Hepatocyte (in vitro differentiated cells): ENCODE measurements around the gene METAP1. TPM values are rescaled to one million over a fixed set of nuclear protein-coding genes. Genes with fewer than 3 reads are reported as not detected.
A peak's percentile ranks its signal among the peaks of the same experiment; 100 is the strongest.
"Not testable (repeated sequence)": the region's sequence is repeated elsewhere in the genome, so short reads cannot be mapped to it uniquely, and the experiment has no call there.

Source experiments
- DNase-seq: peaks from one replicate; pipeline ENCODE4 v3.0.0-alpha.2; 2016; ENCODE audit warnings: low spot score
- H2AFZ ChIP-seq: fragments of 200-600 bp; sonication (generic); 2 replicates; pipeline ENCODE4 v1.6.0; 2016; ENCODE audit warnings: antibody characterized with exemption, mild to moderate bottlenecking
- H3K27ac ChIP-seq: fragments of 200-600 bp; sonication (generic); 2 replicates; pipeline ENCODE4 v1.5.1; 2016; ENCODE audit warnings: mild to moderate bottlenecking
- H3K27me3 ChIP-seq: fragments of 200-600 bp; sonication (generic); 2 replicates; pipeline ENCODE4 v1.6.1; 2016
- H3K36me3 ChIP-seq: fragments of 200-600 bp; sonication (generic); replicated peaks from 2 replicates; pipeline ENCODE4 v1.5.1; 2016; ENCODE audit warnings: low read depth; ENCODE audit not compliant: insufficient read depth
- H3K4me1 ChIP-seq: fragments of 200-600 bp; sonication (generic); 2 replicates; pipeline ENCODE4 v1.5.1; 2016; ENCODE audit warnings: mild to moderate bottlenecking, moderate library complexity; ENCODE audit not compliant: insufficient read depth
- H3K4me2 ChIP-seq: fragments of 200-600 bp; sonication (generic); 2 replicates; pipeline ENCODE4 v1.6.0; 2016
- H3K4me3 ChIP-seq: fragments of 200-600 bp; sonication (generic); 2 replicates; pipeline ENCODE4 v1.5.1; 2016; ENCODE audit warnings: mild to moderate bottlenecking
- H3K79me2 ChIP-seq: fragments of 200-600 bp; sonication (generic); 2 replicates; pipeline ENCODE4 v1.6.0; 2017; ENCODE audit warnings: mild to moderate bottlenecking
- H3K9me2 ChIP-seq: fragments of 200-600 bp; sonication (generic); replicated peaks from 2 replicates; pipeline ENCODE4 v1.6.0; 2017; ENCODE audit warnings: mild to moderate bottlenecking; ENCODE audit not compliant: insufficient read depth
- H3K9me3 ChIP-seq: fragments of 200-600 bp; sonication (generic); 2 replicates; pipeline ENCODE4 v1.5.1; 2016; ENCODE audit warnings: low read depth, mild to moderate bottlenecking
- H4K20me1 ChIP-seq: fragments of 200-600 bp; sonication (generic); 2 replicates; pipeline ENCODE4 v1.6.0; 2016; ENCODE audit warnings: mild to moderate bottlenecking; ENCODE audit not compliant: insufficient read depth, poor library complexity, severe bottlenecking
- CTCF ChIP-seq: fragments of 200-600 bp; sonication (generic); IDR thresholded peaks from 2 replicates; pipeline ENCODE4 v1.5.1; 2016; ENCODE audit warnings: antibody characterized with exemption, mild to moderate bottlenecking; ENCODE audit not compliant: poor library complexity
- EZH2 ChIP-seq: fragments of 200-600 bp; sonication (generic); IDR thresholded peaks from 2 replicates; pipeline ENCODE4 v1.6.1; 2016; ENCODE audit warnings: antibody characterized with exemption, mild to moderate bottlenecking, borderline replicate concordance
- EZH2phosphoT487 ChIP-seq: fragments of 200-600 bp; sonication (generic); IDR thresholded peaks from one replicate; pipeline ENCODE4 v1.6.1; 2018; ENCODE audit warnings: antibody characterized with exemption, mild to moderate bottlenecking, low read depth, moderate library complexity; ENCODE audit not compliant: unreplicated experiment, severe bottlenecking
- WGBS: methylation state at CpG from one replicate; pipeline ENCODE4 v1.1.6; 2016; ENCODE audit warnings: low lambda C conversion rate; ENCODE audit errors: missing lambda C conversion rate; 5-methylcytosine and 5-hydroxymethylcytosine counted together
- polyA plus RNA-seq: library from polyadenylated mRNA; unstranded; fragments of >200 nt; fragmentation: Nextera tagmentation; extraction: Ambion mirVana; gene quantifications from 2 replicates; pipeline ENCODE4 v1.2.1, GENCODE V29; 2016
- total RNA-seq: library from RNA; depleted of rRNA; stranded (reverse); fragments of >200 nt; gene quantifications from 2 replicates; pipeline ENCODE4 v1.2.3, GENCODE V29; 2014

METAP1 gene
- total and polyA plus RNA-seq, 2 experiments from 2014 or later: 26.3 to 50.8 TPM

DNA sequence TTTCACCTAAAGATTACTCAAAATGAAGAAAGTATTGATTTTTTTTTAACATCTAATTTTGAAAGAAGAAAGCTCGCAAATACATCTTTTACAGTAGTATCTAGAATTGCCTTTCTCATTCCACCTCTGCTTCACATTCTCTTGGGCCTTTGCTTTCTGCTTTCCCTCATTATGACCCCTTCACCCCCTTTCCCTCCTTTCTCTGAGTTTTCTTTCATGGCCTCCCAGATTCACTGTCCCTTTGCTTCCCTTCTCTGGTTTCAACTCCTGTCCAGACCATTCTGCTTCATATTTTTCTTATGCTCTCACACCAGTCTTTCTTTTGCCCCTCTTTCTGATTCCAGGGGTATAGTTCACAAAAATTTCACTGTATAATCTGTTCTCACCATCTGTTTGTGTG lies 64.0 kb downstream of the METAP1 start:
- H3K27me3 ChIP-seq: no peaks in the 10 kb centered on the region
- peak overlapping the region; percentile 9 for H3K4me2 ChIP-seq
- H3K9me3 ChIP-seq: no peaks in the 10 kb centered on the region
- no peaks in the 10 kb centered on the region for H3K36me3 ChIP-seq
- TF ChIP-seq EZH2phosphoT487 (no peak), EZH2 (no peak), CTCF (no peak)
- H3K79me2 ChIP-seq: no peaks in the 10 kb centered on the region
- 92% methylated on average over 1 of the region's 1 CpG for WGBS
- H3K9me2 ChIP-seq: no peaks in the 10 kb centered on the region
- H3K4me3 ChIP-seq: no peak overlapping the region
- H4K20me1 ChIP-seq: no peaks in the 10 kb centered on the region
- H2AFZ ChIP-seq: no peak overlapping the region
- peak overlapping the region; percentile 55 for H3K27ac ChIP-seq
- no peak for DNase-seq
- no peaks in the 10 kb centered on the region for H3K4me1 ChIP-seq

GRCh38 chr4:99061048-99061700 lies 65.7 kb downstream of the METAP1 start:
- no peaks in the 10 kb centered on the region for H3K36me3 ChIP-seq
- no peaks in the 10 kb centered on the region for H3K9me2 ChIP-seq
- H2AFZ ChIP-seq: no peak overlapping the region
- no peaks in the 10 kb centered on the region for H3K9me3 ChIP-seq
- 93% methylated on average over 8 of the region's 8 CpGs for WGBS
- no peak overlapping the region for H3K4me3 ChIP-seq
- H4K20me1 ChIP-seq: no peaks in the 10 kb centered on the region
- no peaks in the 10 kb centered on the region for H3K79me2 ChIP-seq
- peak overlapping the region; percentile 76 for H3K27ac ChIP-seq
- H3K4me1 ChIP-seq: no peaks in the 10 kb centered on the region
- TF ChIP-seq EZH2phosphoT487: no peak
- TF ChIP-seq CTCF: no peak
- no peak for TF ChIP-seq EZH2
- no peaks in the 10 kb centered on the region for H3K27me3 ChIP-seq
- DNase-seq: no peak
- H3K4me2 ChIP-seq: no peak overlapping the region

DNA sequence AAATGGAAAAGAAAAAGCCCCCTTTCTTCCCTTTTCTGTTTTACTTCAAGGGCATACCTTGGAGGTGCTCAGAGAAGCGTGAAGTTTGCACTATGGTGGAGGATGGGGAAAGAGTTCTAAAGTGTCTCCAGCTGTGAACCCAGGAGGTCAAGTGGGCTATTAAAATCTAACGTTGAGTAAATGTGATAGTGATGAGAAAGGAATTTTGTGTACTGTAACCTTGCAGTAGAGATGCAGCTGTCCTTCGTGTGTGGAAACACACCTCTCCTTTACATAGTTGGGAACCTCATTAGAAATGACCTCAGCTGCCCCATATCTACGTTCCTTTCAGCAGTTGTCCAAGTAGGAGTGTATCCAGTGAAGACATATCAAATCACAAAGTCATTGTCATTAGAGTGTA lies 66.6 kb downstream of the METAP1 start:
- Histone ChIP-seq H3K79me2 (no peaks in the 10 kb centered on the region), H3K4me1 (no peaks in the 10 kb centered on the region), H3K9me3 (no peaks in the 10 kb centered on the region), H4K20me1 (no peaks in the 10 kb centered on the region), H3K27ac (no peak overlapping the region), H3K4me3 (no peak overlapping the region), H3K27me3 (no peaks in the 10 kb centered on the region), H3K4me2 (no peak overlapping the region), H3K9me2 (no peaks in the 10 kb centered on the region), H2AFZ (no peak overlapping the region), H3K36me3 (no peaks in the 10 kb centered on the region)
- DNase-seq: no peak
- TF ChIP-seq CTCF: no peak
- TF ChIP-seq EZH2phosphoT487: no peak
- no peak for TF ChIP-seq EZH2
- 70% methylated on average over 4 of the region's 4 CpGs for WGBS

DNA sequence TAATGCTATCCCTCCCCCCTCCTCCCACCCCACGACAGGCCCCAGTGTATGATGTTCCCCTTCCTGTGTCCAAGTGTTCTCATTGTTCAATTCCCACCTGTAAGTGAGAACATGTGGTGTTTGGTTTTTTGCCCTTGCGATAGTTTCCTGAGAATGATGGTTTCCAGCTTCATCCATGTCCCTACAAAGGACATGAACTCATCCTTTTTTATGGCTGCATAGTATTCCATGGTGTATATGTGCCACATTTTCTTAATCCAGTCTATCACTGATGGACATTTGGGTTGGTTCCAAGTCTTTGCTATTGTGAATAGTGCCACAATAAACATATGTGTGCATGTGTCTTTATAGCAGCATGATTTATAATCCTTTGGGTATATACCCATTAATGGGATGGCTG lies 70.0 kb downstream of the METAP1 start:
- not testable (repeated sequence) for H3K4me2 ChIP-seq, H3K4me1 ChIP-seq, H3K36me3 ChIP-seq, H4K20me1 ChIP-seq, H3K4me3 ChIP-seq, H2AFZ ChIP-seq, DNase-seq, H3K9me3 ChIP-seq, H3K9me2 ChIP-seq, H3K27ac ChIP-seq, H3K27me3 ChIP-seq, H3K79me2 ChIP-seq
- WGBS: 94% methylated on average over 2 of the region's 2 CpGs
